H1 (cell line): Measurements from ENCODE around the gene HNF4A. TPM values are rescaled to one million over a fixed set of nuclear protein-coding genes. Genes with fewer than 3 reads are reported as not detected.

Experiments
- CTCF ChIA-PET: fragments of 300-600 bp; sonication (Branson Sonifier 250); formaldehyde crosslinking; loops from one replicate; lab custom pipeline; 2021; ENCODE audit not compliant: partially characterized antibody; lab: Charles Lee
- POLR2A ChIA-PET: fragments of 300-600 bp; sonication (Branson Sonifier 250); formaldehyde crosslinking; loops from one replicate; lab custom pipeline; 2021; ENCODE audit warnings: inconsistent platforms; ENCODE audit not compliant: partially characterized antibody; lab: Charles Lee
- DNase-seq, 2 experiments: peaks; one replicate each; pipeline versions ENCODE4 v3.0.0 to v3.0.0-alpha.2; 2010 to 2022; ENCODE audit warnings: low spot score in 2 of 2, low read depth in 1 of 2, mixed read lengths in 1 of 2
- FAIRE-seq: peaks from 2 replicates; lab custom pipeline; 2011; peaks lifted over from hg19 to GRCh38; lab: Jason Lieb, UNC
- H2AFZ ChIP-seq: 2 replicates; pipeline ENCODE4 v1.8.1; 2012; ENCODE audit warnings: low read length, inconsistent platforms
- H2AK5ac ChIP-seq: 2 replicates; pipeline ENCODE4 v1.6.1; 2013; ENCODE audit warnings: low read depth, low read length
- H2BK120ac ChIP-seq: replicated peaks from 2 replicates; pipeline ENCODE3; 2013; ENCODE audit warnings: low read depth, low read length, inconsistent platforms
- H2BK12ac ChIP-seq: 2 replicates; pipeline ENCODE4 v1.6.1; 2013; ENCODE audit warnings: low read depth, low read length
- H2BK15ac ChIP-seq: 2 replicates; pipeline ENCODE4 v1.6.1; 2013; ENCODE audit warnings: low read length
- H2BK20ac ChIP-seq: 2 replicates; pipeline ENCODE4 v1.6.1; 2013; ENCODE audit warnings: low read length
- H2BK5ac ChIP-seq: 2 replicates; pipeline ENCODE4 v1.6.1; 2013; ENCODE audit warnings: low read depth, low read length
- H3K14ac ChIP-seq: 2 replicates; pipeline ENCODE4 v1.6.1; 2013; ENCODE audit warnings: inconsistent platforms; ENCODE audit not compliant: insufficient read length
- H3K18ac ChIP-seq: 2 replicates; pipeline ENCODE4 v1.6.1; 2013; ENCODE audit warnings: low read length; ENCODE audit errors: extremely low read depth
- H3K23ac ChIP-seq: 2 replicates; pipeline ENCODE4 v1.6.1; 2013; ENCODE audit warnings: inconsistent platforms; ENCODE audit not compliant: insufficient read length
- H3K23me2 ChIP-seq: 2 replicates; pipeline ENCODE4 v1.6.1; 2013; ENCODE audit warnings: low read depth, low read length
- H3K27ac ChIP-seq: 2 replicates; pipeline ENCODE4 v1.6.1; 2011; ENCODE audit warnings: low read depth, low read length, inconsistent platforms
- H3K27me3 ChIP-seq, 4 experiments: replicated peaks in 1 of 4; 1 replicate in 1 of 4; 2 replicates in 3 of 4; pipeline versions ENCODE4 v1.6.1 to v1.8.1; 2011 to 2013; ENCODE audit warnings: low read length in 3 of 4, mild to moderate bottlenecking in 3 of 4, inconsistent platforms in 2 of 4, mixed read lengths in 2 of 4, moderate library complexity in 1 of 4; ENCODE audit not compliant: control insufficient read depth in 3 of 4, insufficient read depth in 3 of 4; ENCODE audit errors: extremely low read depth in 1 of 4
- H3K36me3 ChIP-seq, 4 experiments: 2 replicates each; pipeline versions ENCODE4 v1.6.1 to v1.8.1; 2011 to 2013; ENCODE audit warnings: mild to moderate bottlenecking in 4 of 4, low read length in 3 of 4, moderate library complexity in 2 of 4, control low read depth in 1 of 4, inconsistent platforms in 1 of 4; ENCODE audit not compliant: insufficient read depth in 4 of 4, control insufficient read depth in 2 of 4
- H3K4ac ChIP-seq: replicated peaks from 2 replicates; pipeline ENCODE3; 2013; ENCODE audit warnings: low read length, low read depth, mixed read lengths, inconsistent platforms; ENCODE audit not compliant: insufficient read length
- H3K4me1 ChIP-seq, 4 experiments: replicated peaks in 1 of 4; 1 replicate in 1 of 4; 2 replicates in 3 of 4; pipeline versions ENCODE4 v1.6.1 to v1.8.1; 2011 to 2013; ENCODE audit warnings: low read length in 3 of 4, inconsistent platforms in 2 of 4, mixed read lengths in 1 of 4; ENCODE audit not compliant: insufficient read depth in 4 of 4, control insufficient read depth in 3 of 4
- H3K4me2 ChIP-seq, 2 experiments: 2 replicates each; pipeline versions ENCODE4 v1.6.1 to v1.8.1; 2011 to 2013; ENCODE audit warnings: low read depth in 2 of 2, low read length in 2 of 2, control low read depth in 1 of 2, inconsistent platforms in 1 of 2, mild to moderate bottlenecking in 1 of 2; ENCODE audit not compliant: insufficient read depth in 1 of 2
- H3K4me3 ChIP-seq, 4 experiments: fragments of 200-600, 300-600 bp in 1 of 4; sonication (generic), shearing (Covaris generic), sonication (Bioruptor Twin) in 1 of 4; 2 replicates each; pipeline versions ENCODE4 v1.5.1 to v1.8.1; 2011 to 2016; ENCODE audit warnings: low read length in 4 of 4, low read depth in 3 of 4, control low read depth in 2 of 4, inconsistent platforms in 2 of 4, mild to moderate bottlenecking in 2 of 4, mixed read lengths in 1 of 4, moderate library complexity in 1 of 4; ENCODE audit not compliant: insufficient read depth in 2 of 4; ENCODE audit errors: extremely low read depth in 1 of 4
- H3K56ac ChIP-seq: replicated peaks from 2 replicates; pipeline ENCODE3; 2013; ENCODE audit warnings: low read depth, mild to moderate bottlenecking, mixed read lengths, low read length, inconsistent platforms; ENCODE audit not compliant: insufficient read length
- H3K79me1 ChIP-seq: 2 replicates; pipeline ENCODE4 v1.6.1; 2013; ENCODE audit warnings: low read depth, low read length, control low read depth
- H3K79me2 ChIP-seq, 2 experiments: 2 replicates each; pipeline versions ENCODE4 v1.6.1 to v1.8.1; 2012 to 2013; ENCODE audit warnings: low read length in 2 of 2, mild to moderate bottlenecking in 2 of 2, inconsistent platforms in 1 of 2; ENCODE audit not compliant: insufficient read depth in 2 of 2, control insufficient read depth in 1 of 2
- H3K9ac ChIP-seq, 4 experiments: replicated peaks in 1 of 4; 1 replicate in 1 of 4; 2 replicates in 3 of 4; pipeline versions ENCODE4 v1.6.1 to v1.8.1; 2011 to 2013; ENCODE audit warnings: low read depth in 3 of 4, low read length in 3 of 4, control low read depth in 2 of 4, mild to moderate bottlenecking in 2 of 4, moderate library complexity in 2 of 4, inconsistent platforms in 1 of 4; ENCODE audit errors: extremely low read depth in 1 of 4
- H3K9me3 ChIP-seq, 2 experiments: 2 replicates each; pipeline versions ENCODE4 v1.6.1 to v1.8.1; 2012 to 2013; ENCODE audit warnings: mild to moderate bottlenecking in 2 of 2, moderate library complexity in 2 of 2, control low read depth in 1 of 2, inconsistent platforms in 1 of 2, low read depth in 1 of 2, low read length in 1 of 2, mixed read lengths in 1 of 2; ENCODE audit not compliant: insufficient read depth in 2 of 2
- H4K20me1 ChIP-seq, 2 experiments: replicated peaks in 1 of 2; 2 replicates each; pipeline versions ENCODE3 to v1.8.1; 2011 to 2013; ENCODE audit warnings: inconsistent platforms in 2 of 2, low read length in 2 of 2, mild to moderate bottlenecking in 1 of 2; ENCODE audit not compliant: insufficient read depth in 2 of 2, control insufficient read depth in 1 of 2
- H4K5ac ChIP-seq: 2 replicates; pipeline ENCODE4 v1.6.1; 2013; ENCODE audit warnings: low read length, low read depth, mixed read lengths, inconsistent platforms; ENCODE audit not compliant: insufficient read length
- H4K8ac ChIP-seq: 2 replicates; pipeline ENCODE4 v1.8.0; 2013; ENCODE audit warnings: mild to moderate bottlenecking, moderate library complexity, low read length, inconsistent platforms; ENCODE audit not compliant: insufficient read depth; ENCODE audit errors: extremely low read depth
- H4K91ac ChIP-seq: replicated peaks from 2 replicates; pipeline ENCODE3; 2013; ENCODE audit warnings: low read length, mixed read lengths, inconsistent platforms; ENCODE audit not compliant: insufficient read length
- BCL11A ChIP-seq, 2 experiments: IDR thresholded peaks; one replicate each; pipeline ENCODE4 v1.6.1; 2011; ENCODE audit warnings: low read depth in 2 of 2, low read length in 2 of 2, mild to moderate bottlenecking in 2 of 2
- BRCA1 ChIP-seq: IDR thresholded peaks from 2 replicates; pipeline ENCODE4 v1.6.1; 2012; ENCODE audit warnings: low read depth, low read length, improper control_type of control experiment
- CBX8 ChIP-seq: fragments of 300-800, 300-1000 bp; sonication (generic); IDR thresholded peaks from 2 replicates; pipeline ENCODE4 v1.7.1; 2016; ENCODE audit warnings: low read depth, low read length, borderline replicate concordance
- GABPA ChIP-seq: IDR thresholded peaks from 2 replicates; pipeline ENCODE4 v1.6.1; 2011; ENCODE audit warnings: mild to moderate bottlenecking, low read length, moderate library complexity, borderline replicate concordance; ENCODE audit not compliant: insufficient read depth
- GTF2F1 ChIP-seq: IDR thresholded peaks from 2 replicates; pipeline ENCODE4 v1.6.1; 2012; ENCODE audit warnings: low read depth, low read length, improper control_type of control experiment, borderline replicate concordance
- HDAC2 ChIP-seq, 2 experiments: fragments of 300-600 bp in 1 of 2; sonication (generic) in 1 of 2; IDR thresholded peaks; 2 replicates each; pipeline ENCODE4 v1.6.1; 2011 to 2012; ENCODE audit warnings: low read depth in 2 of 2, low read length in 2 of 2, mild to moderate bottlenecking in 2 of 2, moderate library complexity in 2 of 2, borderline replicate concordance in 1 of 2, inconsistent platforms in 1 of 2
- MAX ChIP-seq: IDR thresholded peaks from 2 replicates; pipeline ENCODE4 v1.6.1; 2012; ENCODE audit warnings: inconsistent platforms
- RAD21 ChIP-seq, 2 experiments: IDR thresholded peaks in 1 of 2; conservative IDR thresholded peaks in 1 of 2; 2 replicates each; pipeline ENCODE4 v1.6.1; 2011; ENCODE audit warnings: low read depth in 2 of 2, low read length in 2 of 2, improper control_type of control experiment in 1 of 2, inconsistent platforms in 1 of 2, mild to moderate bottlenecking in 1 of 2, moderate library complexity in 1 of 2
- RXRA ChIP-seq: IDR thresholded peaks from 2 replicates; pipeline ENCODE4 v1.6.1; 2011; ENCODE audit warnings: low read depth, mild to moderate bottlenecking, low read length, moderate library complexity; ENCODE audit not compliant: insufficient read depth
- SIX5 ChIP-seq: IDR thresholded peaks from 2 replicates; pipeline ENCODE4 v1.6.1; 2011; ENCODE audit warnings: mild to moderate bottlenecking, low read depth, low read length
- WGBS, 2 experiments: shearing (Covaris generic) in 1 of 2; methylation state at CpG; one replicate each; pipeline versions ENCODE4 v1.1.6 to v1.1.7; 2013 to 2015; ENCODE audit warnings: low lambda C conversion rate in 2 of 2, mixed read lengths in 2 of 2, inconsistent platforms in 1 of 2, low coverage in 1 of 2, missing lambda C conversion rate in 1 of 2; ENCODE audit not compliant: insufficient replicate concordance in 2 of 2, insufficient coverage in 1 of 2, insufficient read length in 1 of 2; ENCODE audit errors: extremely low coverage in 1 of 2, missing lambda C conversion rate in 1 of 2; 5-methylcytosine and 5-hydroxymethylcytosine counted together
- polyA plus RNA-seq, 7 experiments: library from polyadenylated mRNA; depleted of rRNA in 3 of 7; stranded (reverse) in 5 of 7; unstranded in 2 of 7; fragments of >200 nt in 5 of 7; fragments of 200-250 nt in 2 of 7; gene quantifications; 1 replicate in 5 of 7; 2 replicates in 1 of 7; 4 replicates in 1 of 7; pipeline versions ENCODE4 v1.2.1 to v1.2.3, GENCODE V29; 2011 to 2013; ENCODE audit warnings: missing spikeins in 2 of 7, mixed read lengths in 2 of 7
- total RNA-seq: library from RNA; stranded (reverse); fragmentation: NEBNext Ultra II Directional; extraction: Animal tissue kit (Norgen Biotek cat#: 25700); gene quantifications from 2 replicates; pipeline ENCODE4 v1.2.1, GENCODE V29; 2021

HNF4A gene
- total and polyA plus RNA-seq, 2 of the 8 experiments (the other 6 are each of a cell fraction or from before 2014, with no cell fraction given) = 0.03 TPM; not detected in 1

- H3K36me3 ChIP-seq = no peaks in the 10 kb centered on the region
- no peaks in the 10 kb centered on the region; a peak in 1 of 7 replicates for H3K4me1 ChIP-seq
- H2AK5ac ChIP-seq = no peak overlapping the region
- no peak overlapping the region for H3K9ac ChIP-seq
- WGBS, 2 experiments = 80% methylated on average over 11 of the region's 11 CpGs; no CpG with 5 or more reads in 1 of the 2 experiments
- no peak overlapping the region for H2BK15ac ChIP-seq
- H2AFZ ChIP-seq = no peak overlapping the region
- H4K20me1 ChIP-seq = peaks cover 0 to 6% of the 10 kb centered on the region in 2 experiments
- no peak overlapping the region for H2BK20ac ChIP-seq
- H4K91ac ChIP-seq = no peak overlapping the region
- no peak for FAIRE-seq
- H4K5ac ChIP-seq = no peak overlapping the region
- no peaks in the 10 kb centered on the region for H3K27me3 ChIP-seq
- H2BK5ac ChIP-seq = no peak overlapping the region
- no peaks in the 10 kb centered on the region for H3K9me3 ChIP-seq
- no peak overlapping the region for H3K23ac ChIP-seq
- peaks cover 11% of the 10 kb centered on the region; the same call in 1 of the 2 replicates for H3K23me2 ChIP-seq
- no peak for DNase-seq
- no peak overlapping the region for H3K56ac ChIP-seq
- H3K14ac ChIP-seq = no peak overlapping the region
- H3K27ac ChIP-seq = no peak overlapping the region
- H3K4me3 ChIP-seq = no peak overlapping the region
- H3K79me2 ChIP-seq = no peaks in the 10 kb centered on the region
- no peaks in the 10 kb centered on the region for H3K79me1 ChIP-seq
- POLR2A ChIA-PET = interaction anchor here (1.4 kb wide), 1 partner anchor 15 kb away, joined by 4 read pairs; no protein-coding TSS in a partner anchor
- H3K18ac ChIP-seq = no peak overlapping the region
- H3K4ac ChIP-seq = no peak overlapping the region
- H3K4me2 ChIP-seq = no peak overlapping the region
- no peak overlapping the region for H2BK12ac ChIP-seq
- CTCF ChIA-PET = interaction anchor here (0.8 to 1.4 kb wide), 3 partner anchors 14 to 21 kb away, joined by 3 to 4 read pairs (median 3); no protein-coding TSS in a partner anchor
- H2BK120ac ChIP-seq = no peak overlapping the region
- H4K8ac ChIP-seq = no peak overlapping the region
- no peak for TF ChIP-seq CBX8
- TF ChIP-seq MAX = no peak
- TF ChIP-seq GABPA = no peak
- no peak for TF ChIP-seq BRCA1
- TF ChIP-seq RAD21 (IDR thresholded peaks at IDR 0.05 in 1 of 2, conservative IDR thresholded peaks at IDR 0.05 in 1 of 2; ENCODE audit: low read depth in 2 of 2, low read length in 2 of 2) = no peak
- TF ChIP-seq GTF2F1 = no peak
- no peak for TF ChIP-seq SIX5
- no peak for TF ChIP-seq RXRA
- TF ChIP-seq BCL11A (IDR thresholded peaks at IDR 0.05; ENCODE audit: low read depth in 2 of 2, low read length in 2 of 2) = no peak
- no peak for TF ChIP-seq HDAC2 (IDR thresholded peaks at IDR 0.05; ENCODE audit: borderline replicate concordance in 1 of 2, low read depth in 2 of 2, low read length in 2 of 2)
Measured at GRCh38 chr20:44403194-44404112, 48.0 kb downstream of the HNF4A start.
